ENCODE measurements around the gene ACACB.

GRCh38 chr12:109288571-109288970 is 172.2 kb downstream of the ACACB start:
- no peak for TF ChIP-seq CTCF (IDR thresholded peaks at IDR 0.05)
- no peak for TF ChIP-seq TP53 (CRISPR knock-in tag; IDR thresholded peaks at IDR 0.05)
- no peak for TF ChIP-seq STAT6 (CRISPR knock-in tag; conservative IDR thresholded peaks at IDR 0.05; ENCODE audit: low read depth)
- no peak for TF ChIP-seq NR3C1 (CRISPR knock-in tag; conservative IDR thresholded peaks at IDR 0.05; ENCODE audit: low read depth)
- TF ChIP-seq ESRRA (CRISPR knock-in tag; IDR thresholded peaks at IDR 0.05; ENCODE audit: borderline replicate concordance): no peak
- no peak for TF ChIP-seq IRF2 (CRISPR knock-in tag; IDR thresholded peaks at IDR 0.05; ENCODE audit: borderline replicate concordance, low read depth)
- no peak for TF ChIP-seq CREM (CRISPR knock-in tag; IDR thresholded peaks at IDR 0.05)
